Measurements from ENCODE around the gene MACROD2.

The MACROD2 gene

GRCh38 chr20:15857173-15857784 is 1862.0 kb downstream of the MACROD2 start:
- DNase-seq (ENCODE audit: low read depth) = no peak

- DNase-seq (ENCODE audit: low read depth) = no peak
Measured at GRCh38 chr20:15859061-15859460, 1863.7 kb downstream of the MACROD2 start.

- no peak for DNase-seq (ENCODE audit: low read depth)
Measured at GRCh38 chr20:15860850-15861249, 1865.5 kb downstream of the MACROD2 start.

- no peak for DNase-seq (ENCODE audit: low read depth)
Measured at GRCh38 chr20:15862178-15862577, 1866.9 kb downstream of the MACROD2 start.

- DNase-seq (ENCODE audit: low read depth) = no peak
Measured at GRCh38 chr20:15863735-15864134, 1868.4 kb downstream of the MACROD2 start.

- DNase-seq (ENCODE audit: low read depth) = no peak
Measured at GRCh38 chr20:15865553-15865952, 1870.2 kb downstream of the MACROD2 start.

- no peak for DNase-seq (ENCODE audit: low read depth)
Measured at GRCh38 chr20:15866916-15867730, 1871.8 kb downstream of the MACROD2 start.

GRCh38 chr20:15867899-15868298 is 1872.6 kb downstream of the MACROD2 start:
- no peak for DNase-seq (ENCODE audit: low read depth)

GRCh38 chr20:15875446-15875845 is 1880.1 kb downstream of the MACROD2 start:
- no peak for DNase-seq (ENCODE audit: low read depth)

GRCh38 chr20:15882553-15882952 is 1887.2 kb downstream of the MACROD2 start:
- no peak for DNase-seq (ENCODE audit: low read depth)

GRCh38 chr20:15886250-15886649 is 1890.9 kb downstream of the MACROD2 start:
- no peak for DNase-seq (ENCODE audit: low read depth)

- no peak for DNase-seq (ENCODE audit: low read depth)
Measured at GRCh38 chr20:15887387-15887786, 1892.1 kb downstream of the MACROD2 start.

- DNase-seq (ENCODE audit: low read depth) = no peak
Measured at GRCh38 chr20:15889061-15889460, 1893.7 kb downstream of the MACROD2 start.

- DNase-seq (ENCODE audit: low read depth) = no peak
Measured at GRCh38 chr20:15889514-15890256, 1894.4 kb downstream of the MACROD2 start.

GRCh38 chr20:15890407-15890982 is 1895.2 kb downstream of the MACROD2 start:
- DNase-seq (ENCODE audit: low read depth) = no peak

GRCh38 chr20:15895126-15895525 is 1899.8 kb downstream of the MACROD2 start:
- no peak for DNase-seq (ENCODE audit: low read depth)

- no peak for DNase-seq (ENCODE audit: low read depth)
Measured at GRCh38 chr20:15895560-15896084, 1900.3 kb downstream of the MACROD2 start.

GRCh38 chr20:15899967-15900366 is 1904.7 kb downstream of the MACROD2 start:
- DNase-seq (ENCODE audit: low read depth) = no peak

- no peak for DNase-seq (ENCODE audit: low read depth)
Measured at GRCh38 chr20:15900443-15900842, 1905.1 kb downstream of the MACROD2 start.

- no peak for DNase-seq (ENCODE audit: low read depth)
Measured at GRCh38 chr20:15902493-15902892, 1907.2 kb downstream of the MACROD2 start.

GRCh38 chr20:15905661-15906060 is 1910.3 kb downstream of the MACROD2 start:
- DNase-seq (ENCODE audit: low read depth) = no peak

- no peak for DNase-seq (ENCODE audit: low read depth)
Measured at GRCh38 chr20:15909995-15910394, 1914.7 kb downstream of the MACROD2 start.

Measured in iris pigment epithelial cell (primary cell).